ENCODE data around the gene ADCY9. TPM values are rescaled to one million over a fixed set of nuclear protein-coding genes. Genes with fewer than 3 reads are reported as not detected.

ADCY9 gene
- total RNA-seq, 1 experiment from 2014 or later = 4.7 TPM

GRCh38 chr16:3986235-3986544 lies 130.1 kb downstream of the ADCY9 start:
- H3K23me2 ChIP-seq (ENCODE audit: insufficient read length, low read depth, low read length, poor library complexity, severe bottlenecking) = no peaks in the 10 kb centered on the region
- H3K9me3 Mint-ChIP-seq = no peaks in the 10 kb centered on the region
- H3K18ac ChIP-seq (ENCODE audit: insufficient read length, low read depth, low read length) = no peak overlapping the region
- no peaks in the 10 kb centered on the region for H4K20me1 ChIP-seq (ENCODE audit: control insufficient read depth, insufficient read depth, insufficient read length)
- no peaks in the 10 kb centered on the region for H3K9me3 ChIP-seq (ENCODE audit: control insufficient read depth, low read depth, low read length)
- H3K56ac ChIP-seq (ENCODE audit: insufficient read length, low read depth, low read length) = no peak overlapping the region
- no peak overlapping the region for H3K27ac ChIP-seq (ENCODE audit: insufficient read length, low read depth, low read length)
- WGBS (ENCODE audit: extremely low coverage, insufficient read length, low lambda C conversion rate) = no CpG with 5 or more reads among the region's 13 CpGs
- H3K4me2 ChIP-seq (ENCODE audit: insufficient read depth, insufficient read length, low read length) = no peak overlapping the region
- peaks cover 5 to 10% of the 10 kb centered on the region in 2 experiments for H3K4me1 Mint-ChIP-seq
- H2BK5ac ChIP-seq (ENCODE audit: insufficient read length, low read length) = no peak overlapping the region
- H3T11ph ChIP-seq (ENCODE audit: low read length) = no peak overlapping the region
- no peak overlapping the region for H4K8ac ChIP-seq (replicated peaks; ENCODE audit: insufficient read length, low read depth, low read length)
- no peak overlapping the region for H2BK12ac ChIP-seq (ENCODE audit: insufficient read length, low read depth, low read length)
- no peak overlapping the region for H3K4me3 Mint-ChIP-seq
- H3K36me3 Mint-ChIP-seq (ENCODE audit: insufficient read depth in 1 of 3, low read depth in 3 of 3) = no peaks in the 10 kb centered on the region; a peak in 1 of 7 replicates
- no peaks in the 10 kb centered on the region for H3K79me2 ChIP-seq (ENCODE audit: insufficient read depth, low read length)
- no peak overlapping the region for H4K91ac ChIP-seq (ENCODE audit: insufficient read length, low read depth, low read length)
- no peak overlapping the region for H3K9ac ChIP-seq (ENCODE audit: extremely low read depth, insufficient read length, low read length)
- DNase-seq = no peak
- H3K27me3 ChIP-seq (ENCODE audit: insufficient read depth, low read length) = no peaks in the 10 kb centered on the region
- H2BK20ac ChIP-seq (ENCODE audit: low read depth, low read length, poor library complexity, severe bottlenecking) = no peak overlapping the region
- H3K27ac Mint-ChIP-seq = no peak overlapping the region
- H4K5ac ChIP-seq (ENCODE audit: insufficient read length, low read depth, low read length) = no peak overlapping the region
- H3K4ac ChIP-seq (ENCODE audit: low read depth, low read length) = no peak overlapping the region
- H2BK15ac ChIP-seq (ENCODE audit: low read depth, low read length) = no peak overlapping the region
- H2BK120ac ChIP-seq (ENCODE audit: low read depth, low read length, poor library complexity, severe bottlenecking) = no peak overlapping the region
- H3K14ac ChIP-seq (ENCODE audit: insufficient read depth, low read length) = no peak overlapping the region
- no peaks in the 10 kb centered on the region for H3K4me1 ChIP-seq (ENCODE audit: insufficient read depth, low read length)
- TF ChIP-seq CTCF (conservative IDR thresholded peaks at IDR 0.05) = no peak
- H2AFZ ChIP-seq (ENCODE audit: low read length) = no peak overlapping the region
- H2AK5ac ChIP-seq (ENCODE audit: insufficient read length, low read length) = no peak overlapping the region
- H3K23ac ChIP-seq (ENCODE audit: insufficient read length, low read depth, low read length) = no peak overlapping the region
- no peaks in the 10 kb centered on the region for H3K79me1 ChIP-seq (ENCODE audit: insufficient read depth, low read depth, low read length, poor library complexity, severe bottlenecking)
- peaks cover 7% of the 10 kb centered on the region for H3K27me3 Mint-ChIP-seq (ENCODE audit: low read depth)

All from H9 (cell line).